ENCODE measurements around the gene CENPH.
"Not testable (repeated sequence)": the region's sequence is repeated elsewhere in the genome, so short reads cannot be mapped to it uniquely, and the experiment has no call there.

CENPH gene, protein sequence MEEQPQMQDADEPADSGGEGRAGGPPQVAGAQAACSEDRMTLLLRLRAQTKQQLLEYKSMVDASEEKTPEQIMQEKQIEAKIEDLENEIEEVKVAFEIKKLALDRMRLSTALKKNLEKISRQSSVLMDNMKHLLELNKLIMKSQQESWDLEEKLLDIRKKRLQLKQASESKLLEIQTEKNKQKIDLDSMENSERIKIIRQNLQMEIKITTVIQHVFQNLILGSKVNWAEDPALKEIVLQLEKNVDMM

DNA sequence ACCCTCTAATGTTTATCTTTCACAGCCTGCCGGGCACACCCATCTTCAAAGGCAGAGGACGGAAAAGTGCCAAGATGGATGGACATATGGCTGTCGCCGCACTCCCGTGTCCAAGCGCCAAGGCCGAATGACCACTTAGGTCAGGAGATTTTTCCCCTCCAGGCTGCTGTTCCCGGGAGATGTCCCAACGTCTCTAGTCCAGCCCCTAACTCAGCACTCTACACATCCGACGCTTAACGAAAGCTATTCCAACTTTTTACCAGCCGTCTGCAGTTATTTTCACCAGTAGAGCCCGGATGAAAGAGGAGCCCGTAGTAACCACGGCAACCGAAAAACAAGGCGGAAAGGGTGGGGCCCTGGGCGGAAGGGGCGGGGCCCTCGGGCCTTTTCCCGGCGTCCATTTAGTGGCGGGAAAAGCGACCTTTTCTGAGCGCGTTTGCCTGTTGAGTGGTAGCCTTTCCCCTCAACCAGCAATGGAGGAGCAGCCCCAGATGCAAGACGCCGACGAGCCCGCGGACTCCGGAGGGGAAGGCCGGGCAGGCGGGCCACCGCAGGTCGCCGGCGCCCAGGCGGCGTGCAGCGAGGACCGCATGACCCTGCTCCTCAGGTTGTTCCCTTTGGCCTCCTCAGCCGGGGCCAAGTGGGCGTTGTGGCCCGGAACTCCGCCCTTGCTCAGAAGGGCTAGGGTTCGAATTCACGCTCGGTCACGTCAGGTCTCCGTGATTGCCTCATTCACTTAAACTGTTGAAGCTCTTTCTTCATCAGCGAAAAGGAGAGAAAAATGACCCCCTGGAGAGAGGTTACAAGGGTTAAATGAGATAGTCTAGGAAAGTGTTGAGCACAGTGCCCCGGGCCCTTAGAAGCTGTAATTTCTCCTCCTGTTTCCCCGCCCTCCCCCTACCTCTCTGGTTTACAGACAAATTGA is at the start of gene CENPH:
CENPH (plus strand) TSS at position 422 of the 925 bp plus-strand sequence; CDS start at position 474, 52 bp downstream.
- DNase-seq: peak; percentile 96 to 97

DNA sequence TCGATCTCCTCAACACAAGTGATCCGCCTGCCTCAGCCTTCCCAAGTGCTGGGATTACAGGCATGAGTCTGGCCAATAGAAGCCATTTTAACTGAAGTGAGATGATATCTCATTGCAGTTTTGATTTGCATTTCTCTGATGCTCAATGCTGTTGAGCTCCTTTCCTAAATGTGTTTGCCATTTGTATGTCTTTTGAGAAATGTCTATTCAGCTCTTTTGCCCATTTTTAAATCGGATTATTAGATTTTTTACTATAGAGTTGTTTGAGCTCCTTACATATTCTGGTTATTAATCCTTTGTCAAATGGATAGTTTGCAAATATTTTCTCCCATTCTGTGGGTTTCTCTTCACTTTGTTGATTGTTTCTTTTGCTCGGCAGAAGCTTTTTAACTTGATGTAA is 49.1 kb upstream of the CENPH start:
- not testable (repeated sequence) for DNase-seq

DNA sequence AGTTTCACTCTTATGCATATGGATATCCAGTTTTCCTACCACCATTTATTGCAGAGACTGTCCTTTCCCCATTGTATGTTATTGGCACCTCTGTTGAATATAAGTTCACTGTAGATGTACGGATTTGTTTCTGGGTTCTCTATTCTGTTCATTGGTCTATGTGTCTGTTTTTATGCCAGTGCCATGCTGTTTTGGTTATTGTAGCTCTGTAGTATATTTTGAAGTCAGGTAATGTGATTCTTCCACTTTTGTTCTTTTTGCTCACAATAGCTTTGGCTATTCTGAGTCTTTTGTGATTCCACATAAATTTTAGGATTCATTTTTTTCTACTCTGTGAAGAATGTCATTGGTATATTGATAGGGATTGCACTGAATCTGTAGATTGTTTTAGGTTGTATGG is 48.6 kb upstream of the CENPH start:
- no peak for DNase-seq

DNA sequence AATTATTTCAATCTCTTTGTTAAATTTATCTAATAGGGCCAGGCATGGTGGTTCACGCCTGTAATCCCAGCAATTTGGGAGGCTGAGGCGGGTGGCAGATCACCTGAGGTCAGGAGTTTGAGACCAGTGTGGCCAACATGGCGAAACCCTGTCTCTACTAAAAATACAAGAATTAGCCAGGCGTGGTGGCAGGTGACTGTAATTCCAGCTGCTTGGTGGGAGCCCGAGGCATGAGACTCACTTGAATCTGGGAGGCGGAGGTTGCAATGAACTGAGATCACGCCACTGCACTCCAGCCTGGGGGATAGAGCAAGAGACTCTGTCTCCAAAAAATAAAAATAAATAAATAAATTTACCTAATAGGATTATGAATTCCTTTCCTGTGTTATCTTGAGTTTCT is 40.8 kb upstream of the CENPH start:
- not testable (repeated sequence) for DNase-seq

DNA sequence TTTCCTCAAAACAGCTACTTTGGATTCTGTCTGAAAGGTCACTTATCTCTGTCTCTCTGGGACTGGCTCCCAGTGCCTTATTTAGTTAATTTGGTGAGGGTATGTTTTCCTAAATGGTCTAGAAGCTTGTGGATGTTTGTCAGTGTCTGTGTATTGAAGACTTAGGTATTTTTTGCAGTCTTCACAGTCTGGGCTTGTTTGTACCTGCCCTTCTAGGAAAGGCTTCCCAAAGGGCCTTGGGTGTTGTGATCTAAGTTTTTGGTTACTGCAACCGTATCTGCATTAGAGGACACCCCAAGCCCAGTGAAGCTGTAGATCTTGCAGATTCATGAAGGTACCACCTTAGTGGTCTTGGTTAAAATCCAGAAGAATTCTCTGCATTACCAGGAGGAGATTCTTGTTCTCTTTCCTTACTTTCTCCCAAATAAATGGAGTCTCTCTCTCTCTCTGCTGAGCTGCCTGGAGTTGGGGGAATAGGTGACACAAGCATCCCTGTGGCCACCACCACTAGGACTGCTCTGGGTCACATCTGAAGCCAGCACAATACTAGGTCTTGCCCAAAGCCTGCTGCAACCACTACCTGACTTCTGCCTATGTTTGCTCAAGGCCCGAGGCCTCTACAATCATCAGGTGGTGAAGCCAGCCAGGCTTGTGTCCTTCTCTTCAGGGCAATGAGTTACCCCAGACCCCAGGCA is 40.3 kb upstream of the CENPH start:
- no peak for DNase-seq

DNA sequence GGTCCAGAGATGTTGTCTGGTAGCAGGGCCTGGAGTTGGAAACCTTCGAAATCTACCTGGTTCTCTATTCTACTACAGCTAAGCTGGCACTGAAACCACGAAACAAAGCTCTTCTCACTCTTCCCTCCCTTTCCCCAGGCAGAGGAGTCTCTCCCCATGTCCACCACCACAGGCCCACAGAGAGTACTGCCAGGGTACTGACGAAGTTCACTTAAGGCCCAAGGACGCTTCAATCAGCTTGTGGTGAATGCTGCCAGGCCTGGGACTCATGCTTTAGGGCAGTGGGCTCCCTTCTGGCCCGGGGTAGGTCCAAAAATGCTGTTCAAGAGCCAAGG is 39.7 kb upstream of the CENPH start:
- DNase-seq: no peak

DNA sequence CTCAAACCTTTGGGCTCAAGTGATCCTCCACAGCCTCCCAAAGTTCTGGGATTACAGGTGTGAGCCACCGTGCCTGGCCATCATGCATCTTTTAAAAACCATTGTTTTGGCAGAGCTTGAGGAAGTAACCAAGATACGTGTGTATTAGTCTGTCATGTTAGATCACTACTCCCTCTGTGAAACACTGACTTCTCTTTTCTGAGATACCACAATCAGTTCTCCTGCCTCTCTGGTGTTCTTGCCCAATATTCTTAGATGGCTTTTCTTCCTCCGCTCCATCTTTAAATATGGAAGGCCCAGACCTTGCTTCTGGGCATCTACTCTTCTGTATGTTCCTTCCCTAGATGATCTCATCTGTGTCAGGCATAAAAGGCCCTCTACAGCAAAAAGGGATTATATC is 36.7 kb upstream of the CENPH start:
- no peak for DNase-seq

DNA sequence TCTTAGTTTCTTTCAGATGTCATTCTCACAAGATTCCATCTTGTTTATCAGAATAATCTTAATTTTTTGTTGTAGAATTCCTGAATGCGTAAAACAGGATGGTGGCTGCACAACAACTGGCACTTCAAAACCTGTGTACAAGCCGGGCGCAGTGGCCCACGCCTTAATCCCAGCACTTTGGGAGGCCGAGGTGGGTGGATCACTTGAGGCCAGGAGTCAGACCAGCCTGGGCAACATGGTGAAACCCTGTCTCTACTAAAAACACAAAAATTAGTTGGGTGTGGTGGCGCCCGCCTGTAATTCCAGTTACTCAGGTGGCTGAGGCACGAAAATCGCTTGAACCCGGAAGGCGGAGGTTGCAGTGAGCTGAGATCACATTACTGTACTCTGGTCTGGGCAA is 32.9 kb upstream of the CENPH start:
- DNase-seq: no peak

DNA sequence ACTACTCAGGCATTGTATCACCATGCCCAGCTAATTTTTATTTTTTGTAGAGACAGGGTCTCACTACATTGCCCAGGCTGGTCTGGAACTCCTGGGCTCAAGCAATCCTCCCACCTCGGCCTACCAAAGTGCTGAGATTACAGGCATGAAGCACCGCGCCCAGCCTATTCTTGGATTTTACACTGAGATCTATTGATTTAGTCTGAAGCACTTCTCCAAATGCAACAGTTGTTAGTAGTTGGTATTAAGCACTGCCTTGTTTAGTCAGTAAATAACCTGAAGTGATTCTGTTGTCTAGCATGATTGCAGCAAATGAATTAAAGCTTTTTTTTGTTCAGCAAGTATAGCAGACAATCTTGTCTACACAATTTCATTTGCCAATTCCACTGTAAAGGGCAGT is 31.3 kb upstream of the CENPH start:
- no peak for DNase-seq

DNA sequence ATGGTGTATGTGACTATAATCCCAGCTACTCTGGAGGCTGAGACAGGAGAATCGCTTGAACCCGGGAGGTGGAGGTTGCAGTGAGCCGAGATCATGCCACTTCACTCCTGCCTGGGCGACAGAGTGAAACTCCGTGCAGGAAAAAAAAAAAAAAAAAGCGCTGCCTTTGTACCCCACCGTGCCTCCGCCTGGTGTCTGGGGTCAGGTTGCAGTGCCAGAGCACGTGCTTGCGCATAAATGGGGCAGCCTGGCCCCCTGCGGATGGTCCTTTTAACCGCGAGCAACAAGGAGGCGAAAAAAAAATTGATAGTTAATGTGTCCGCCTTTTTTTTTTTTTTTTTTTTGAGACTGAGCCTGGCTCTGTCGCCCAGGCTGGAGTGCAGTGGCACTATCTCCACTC is 28.7 kb upstream of the CENPH start:
- no peak for DNase-seq

DNA sequence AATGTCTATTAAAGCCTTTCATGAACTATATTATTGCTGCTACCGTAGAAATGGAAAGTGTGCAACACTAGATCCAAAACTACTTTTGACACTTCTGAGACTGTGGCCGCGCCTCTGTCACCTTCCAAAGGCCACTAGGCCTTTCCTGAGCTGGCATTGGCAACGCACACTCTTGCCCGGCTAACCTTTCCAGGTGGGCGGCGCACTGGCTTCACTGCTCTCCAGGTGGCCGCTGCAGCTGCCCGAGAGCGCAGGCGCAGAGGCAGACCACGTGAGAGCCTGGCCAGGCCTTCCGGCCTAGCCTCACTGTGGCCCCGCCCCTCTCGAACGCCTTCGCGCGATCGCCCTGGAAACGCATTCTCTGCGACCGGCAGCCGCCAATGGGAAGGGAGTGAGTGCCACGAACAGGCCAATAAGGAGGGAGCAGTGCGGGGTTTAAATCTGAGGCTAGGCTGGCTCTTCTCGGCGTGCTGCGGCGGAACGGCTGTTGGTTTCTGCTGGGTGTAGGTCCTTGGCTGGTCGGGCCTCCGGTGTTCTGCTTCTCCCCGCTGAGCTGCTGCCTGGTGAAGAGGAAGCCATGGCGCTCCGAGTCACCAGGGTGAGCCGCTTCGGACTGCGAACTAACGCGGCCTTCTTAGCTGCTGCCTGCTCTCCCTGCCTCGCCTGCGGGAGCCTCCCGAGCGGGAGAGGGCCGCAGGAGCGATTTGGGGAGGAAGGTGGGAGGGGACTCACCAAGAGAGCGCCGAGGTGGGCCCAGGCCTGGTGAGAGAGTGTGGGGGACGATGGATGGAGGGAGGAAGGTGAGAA is 22.5 kb upstream of the CENPH start, which contains the start of gene CCNB1:
CCNB1 (plus strand) TSS at position 465 of the 807 bp plus-strand sequence; CDS start at position 578, 113 bp downstream.
- DNase-seq: peak; percentile 99

DNA sequence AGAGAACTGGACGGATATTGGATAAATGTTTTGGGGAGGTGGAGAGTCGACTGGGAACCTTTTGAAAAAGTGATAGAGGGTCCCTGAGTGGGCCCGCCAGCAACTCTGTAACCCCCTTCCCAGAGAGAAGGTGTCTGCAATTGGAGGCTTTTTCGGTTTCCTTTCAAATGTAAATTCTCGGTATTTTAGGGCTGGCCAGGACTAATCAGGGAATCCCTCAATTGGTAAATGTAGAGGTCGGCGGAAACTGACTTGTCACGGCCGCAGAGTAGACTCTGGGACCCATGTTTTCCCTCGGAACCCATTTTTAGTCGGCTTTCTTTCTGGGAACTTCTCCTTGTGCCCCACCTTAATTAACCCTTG is 21.9 kb upstream of the CENPH start:
- no peak for DNase-seq

DNA sequence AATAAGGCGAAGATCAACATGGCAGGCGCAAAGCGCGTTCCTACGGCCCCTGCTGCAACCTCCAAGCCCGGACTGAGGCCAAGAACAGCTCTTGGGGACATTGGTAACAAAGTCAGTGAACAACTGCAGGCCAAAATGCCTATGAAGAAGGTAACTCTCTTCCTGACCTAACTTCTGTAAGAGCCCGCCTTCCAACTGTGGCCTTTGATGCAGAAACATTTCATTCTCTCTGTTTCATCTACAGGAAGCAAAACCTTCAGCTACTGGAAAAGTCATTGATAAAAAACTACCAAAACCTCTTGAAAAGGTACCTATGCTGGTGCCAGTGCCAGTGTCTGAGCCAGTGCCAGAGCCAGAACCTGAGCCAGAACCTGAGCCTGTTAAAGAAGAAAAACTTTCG is 21.5 kb upstream of the CENPH start:
- no peak for DNase-seq

DNA sequence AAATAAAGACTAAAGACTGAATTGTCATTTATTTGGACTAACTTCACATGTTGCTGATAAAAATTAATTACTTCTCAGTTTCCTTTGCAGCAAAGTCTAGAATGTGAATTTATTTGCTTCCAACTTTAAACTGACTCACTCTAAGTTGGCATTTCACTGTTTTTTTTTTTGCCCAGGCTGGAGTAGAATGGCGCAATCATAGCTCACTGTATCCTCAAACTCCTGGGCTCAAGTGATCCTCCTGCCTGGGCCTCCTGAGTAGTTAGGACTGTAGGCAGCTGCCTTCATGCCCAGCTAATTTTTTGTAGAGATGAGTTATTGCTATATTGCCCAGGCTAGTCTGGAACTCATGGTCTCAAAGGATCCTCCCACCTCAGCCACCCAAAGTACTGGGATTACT is 18.9 kb upstream of the CENPH start:
- no peak for DNase-seq

DNA sequence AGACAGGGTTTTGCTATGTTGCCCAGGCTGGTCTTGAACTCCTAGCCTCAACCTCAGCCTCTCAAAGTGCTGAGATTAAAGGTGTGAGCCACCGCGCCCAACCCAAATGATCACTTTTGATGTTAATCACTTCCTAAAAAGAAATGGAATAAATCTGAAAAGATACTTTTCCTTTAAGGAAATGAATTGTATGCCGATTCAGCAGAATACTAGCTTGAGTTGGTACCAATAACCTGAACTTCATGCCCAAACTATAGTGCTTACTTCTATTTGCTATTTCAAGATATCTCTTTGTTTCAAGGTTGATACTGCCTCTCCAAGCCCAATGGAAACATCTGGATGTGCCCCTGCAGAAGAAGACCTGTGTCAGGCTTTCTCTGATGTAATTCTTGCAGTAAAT is 18.4 kb upstream of the CENPH start:
- DNase-seq: no peak

DNA sequence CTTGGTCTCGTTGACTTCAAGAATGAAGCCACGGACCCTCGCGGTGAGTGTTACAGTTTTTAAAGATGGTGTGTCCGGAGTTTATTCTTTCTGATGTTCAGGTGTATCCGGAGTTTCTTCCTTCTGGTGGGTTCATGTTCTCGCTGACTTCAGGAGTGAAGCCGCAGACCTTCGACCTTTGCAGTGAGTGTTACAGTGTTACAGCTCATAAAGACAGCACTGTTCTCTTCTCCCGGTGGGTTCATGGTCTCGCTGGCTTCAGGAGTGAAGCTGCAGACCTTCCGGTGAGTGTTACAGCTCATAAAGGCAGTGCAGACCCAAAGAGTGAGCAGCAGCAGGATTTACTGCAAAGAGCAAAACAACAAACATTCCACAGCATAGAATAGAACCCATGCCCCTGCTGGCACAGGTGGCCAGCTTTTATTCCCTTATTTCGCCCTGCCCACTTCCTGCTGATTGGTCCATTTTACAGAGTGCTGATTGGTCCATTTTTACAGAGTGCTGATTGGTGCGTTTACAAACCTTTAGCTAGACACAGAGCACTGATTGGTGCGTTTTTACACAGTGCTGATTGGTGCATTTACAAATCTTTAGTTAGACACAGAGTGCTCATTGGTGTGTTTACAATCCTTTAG is 7.6 kb upstream of the CENPH start:
- DNase-seq: not testable (repeated sequence)

DNA sequence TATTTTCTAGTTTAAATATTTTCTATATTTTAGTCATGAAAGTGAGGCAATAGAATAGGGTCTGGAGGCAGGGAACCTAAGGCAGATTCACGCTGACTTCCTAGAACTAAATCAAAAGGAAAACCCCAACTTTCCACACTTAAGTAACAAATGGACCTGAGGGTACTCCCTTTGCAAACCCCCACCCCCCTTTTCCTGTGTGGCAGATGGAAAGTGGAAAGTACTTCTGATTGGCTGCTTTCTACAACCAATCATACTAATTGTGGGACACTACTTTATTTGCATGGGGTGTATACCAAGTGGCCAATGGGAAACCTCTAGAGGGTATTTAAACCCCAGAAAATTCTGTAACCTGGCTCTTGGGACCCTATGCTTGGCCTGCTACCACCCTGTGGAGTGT is 4.8 kb upstream of the CENPH start:
- no peak for DNase-seq

DNA sequence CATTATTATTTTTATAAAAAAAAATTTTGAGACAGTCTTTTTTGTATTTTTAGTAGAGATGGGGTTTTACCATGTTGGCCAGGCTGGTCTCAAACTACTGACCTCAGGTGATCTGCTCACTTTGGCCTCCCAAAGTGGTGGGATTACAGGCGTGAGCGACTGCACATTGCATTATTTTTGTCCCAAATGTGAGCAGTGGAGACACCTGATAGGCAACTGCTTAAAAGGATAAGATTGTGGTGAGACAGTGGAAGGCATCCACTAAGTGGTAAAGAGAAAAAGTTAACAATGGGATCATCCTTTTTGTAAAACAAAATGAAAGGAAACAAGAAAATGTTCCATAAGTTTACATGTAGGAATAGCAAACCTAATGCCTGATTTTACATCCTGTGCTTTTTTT is 2.0 kb upstream of the CENPH start:
- DNase-seq: no peak

DNA sequence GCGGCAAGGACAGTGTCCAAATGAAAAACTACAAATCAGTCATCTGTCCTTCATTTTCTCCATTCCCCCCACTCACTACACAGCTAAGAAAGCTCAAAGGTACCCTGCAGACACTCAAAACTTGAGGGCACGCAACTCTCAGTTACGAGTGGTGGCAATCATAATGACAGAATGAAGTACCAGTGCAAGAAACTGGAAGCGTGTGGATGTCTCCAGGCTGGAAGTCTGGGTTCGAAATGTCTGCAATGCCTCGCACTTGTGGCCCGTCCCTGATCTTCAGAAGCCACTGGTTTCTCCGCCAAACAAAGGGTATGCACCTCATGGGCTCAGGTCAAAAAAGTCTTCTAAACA is 597 bp upstream of the CENPH start:
- DNase-seq: no peak

DNA sequence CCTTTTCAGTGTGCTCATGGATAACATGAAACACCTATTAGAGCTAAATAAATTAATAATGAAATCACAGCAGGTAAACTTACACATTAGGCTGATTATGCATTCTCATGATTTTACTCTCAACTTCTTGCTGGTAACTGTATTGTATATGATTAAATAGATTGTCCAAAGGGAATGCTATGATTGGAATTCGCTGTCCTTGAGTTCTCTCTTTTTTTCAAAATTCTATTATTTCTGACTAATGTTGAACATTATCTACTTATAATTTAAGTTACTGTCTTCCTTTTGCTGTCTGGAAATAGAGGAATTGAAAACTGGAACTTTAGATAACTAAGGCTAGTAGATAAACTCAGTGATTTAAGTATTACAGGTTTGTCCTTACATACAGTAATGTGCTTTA is 13.1 kb downstream of the CENPH start:
- DNase-seq: no peak

DNA sequence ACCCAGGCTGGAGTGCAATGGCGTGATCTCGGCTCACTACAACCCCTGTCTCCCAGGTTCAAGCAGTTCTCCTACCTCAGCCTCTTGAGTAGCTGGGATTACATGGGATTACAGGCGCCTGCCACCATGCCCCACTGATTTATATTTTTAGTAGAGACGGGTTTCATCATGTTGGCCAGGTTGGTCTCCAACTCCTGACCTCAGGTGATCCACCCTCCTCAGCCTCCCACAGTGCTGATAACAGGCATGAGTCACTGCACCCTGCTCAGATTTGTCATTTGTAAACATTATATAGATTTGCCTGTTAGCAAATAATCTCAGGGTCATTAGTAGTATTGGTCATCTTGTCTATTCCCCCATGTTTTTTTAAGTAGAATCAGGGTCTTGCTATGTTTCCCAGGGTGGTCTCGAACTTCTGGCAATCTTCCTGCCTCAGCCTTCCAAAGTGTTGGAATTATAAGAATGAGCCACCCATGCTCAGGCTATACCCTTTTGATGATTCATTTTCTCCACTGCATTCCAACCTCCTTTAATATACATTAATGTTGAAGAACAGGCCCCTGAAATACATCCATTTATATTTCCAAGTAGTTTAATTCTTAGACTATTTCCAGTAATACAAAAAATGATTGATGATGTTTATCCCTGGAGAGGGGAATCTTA is 17.3 kb downstream of the CENPH start:
- DNase-seq: no peak

DNA sequence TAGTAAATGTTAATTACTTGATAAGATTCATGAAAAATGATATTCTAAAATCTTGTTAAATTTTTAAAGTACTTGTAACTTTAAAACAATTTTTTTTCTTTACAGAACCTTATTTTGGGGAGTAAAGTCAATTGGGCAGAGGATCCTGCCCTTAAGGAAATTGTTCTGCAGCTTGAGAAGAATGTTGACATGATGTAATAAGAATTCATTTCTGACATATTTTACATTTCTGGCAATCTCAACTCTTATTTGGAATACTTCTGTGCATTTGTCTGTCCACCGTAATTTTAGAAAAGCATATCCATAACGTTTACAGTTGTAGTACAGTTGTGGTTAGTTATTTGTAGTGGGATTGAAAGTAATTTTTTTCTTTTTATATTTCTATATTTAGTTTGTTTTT is 20.2 kb downstream of the CENPH start:
- DNase-seq: no peak
